GM23338 (cell line): ENCODE data around the gene VIL1. TPM values are rescaled to one million over a fixed set of nuclear protein-coding genes. Genes with fewer than 3 reads are reported as not detected.

ENCODE experiments used
- ATAC-seq: fragments of 200-7000 bp; cut with Tn5 transposase; 3 replicates; pipeline ENCODE4 v1.9.1; 2020
- DNase-seq: peaks from one replicate; pipeline ENCODE4 v3.0.0-alpha.2; 2015; ENCODE audit warnings: low spot score
- H2AFZ ChIP-seq: fragments of 200-600 bp; sonication (generic); 2 replicates; pipeline ENCODE4 v1.8.0; 2016; ENCODE audit warnings: antibody characterized with exemption, mild to moderate bottlenecking, moderate library complexity
- H3F3A ChIP-seq: fragments of 200-600 bp; sonication (generic); replicated peaks from 2 replicates; pipeline ENCODE4 v1.8.0; 2017; ENCODE audit warnings: antibody characterized with exemption, mixed run types, low read depth
- H3K27ac ChIP-seq: fragments of 200-600 bp; sonication (generic); 2 replicates; pipeline ENCODE4 v1.6.1; 2016; ENCODE audit warnings: low read depth
- H3K27me3 ChIP-seq: fragments of 200-600 bp; sonication (generic); 2 replicates; pipeline ENCODE4 v1.8.0; 2016; ENCODE audit warnings: mild to moderate bottlenecking, mixed run types, moderate library complexity; ENCODE audit not compliant: insufficient read depth
- H3K36me3 ChIP-seq: fragments of 200-600 bp; sonication (generic); 2 replicates; pipeline ENCODE4 v1.8.0; 2016; ENCODE audit warnings: mild to moderate bottlenecking; ENCODE audit not compliant: insufficient read depth
- H3K4me1 ChIP-seq: fragments of 200-600 bp; sonication (generic); 2 replicates; pipeline ENCODE4 v1.8.0; 2016; ENCODE audit warnings: mild to moderate bottlenecking, moderate library complexity; ENCODE audit not compliant: insufficient read depth
- H3K4me2 ChIP-seq: fragments of 200-600 bp; sonication (generic); 2 replicates; pipeline ENCODE4 v1.7.1; 2017; ENCODE audit warnings: mixed run types
- H3K4me3 ChIP-seq: fragments of 200-600 bp; sonication (generic); 2 replicates; pipeline ENCODE4 v1.6.1; 2016; ENCODE audit warnings: mixed run types
- H3K79me2 ChIP-seq: fragments of 200-600 bp; sonication (generic); replicated peaks from 2 replicates; pipeline ENCODE4 v1.8.0; 2017; ENCODE audit warnings: mild to moderate bottlenecking; ENCODE audit not compliant: insufficient read depth
- H3K9me2 ChIP-seq: fragments of 200-600 bp; sonication (generic); 2 replicates; pipeline ENCODE4 v1.8.0; 2017; ENCODE audit not compliant: insufficient read depth
- H4K20me1 ChIP-seq: fragments of 200-600 bp; sonication (generic); replicated peaks from 2 replicates; pipeline ENCODE4 v1.8.0; 2017; ENCODE audit warnings: mild to moderate bottlenecking; ENCODE audit not compliant: insufficient read depth
- H3K27ac Mint-ChIP-seq: 2 replicates; pipeline ENCODE4 v1.8.0; 2020; ENCODE audit warnings: inconsistent platforms, mild to moderate bottlenecking, moderate library complexity, mixed read lengths
- H3K27me3 Mint-ChIP-seq: 3 replicates; pipeline ENCODE4 v1.8.0; 2022; ENCODE audit warnings: low read depth, mild to moderate bottlenecking, moderate library complexity, mixed read lengths, inconsistent platforms; ENCODE audit not compliant: insufficient read depth, poor library complexity
- H3K36me3 Mint-ChIP-seq: 3 replicates; pipeline ENCODE4 v1.8.0; 2021; ENCODE audit warnings: low read depth, mild to moderate bottlenecking, inconsistent platforms, moderate library complexity, mixed read lengths
- H3K4me1 Mint-ChIP-seq: 3 replicates; pipeline ENCODE4 v1.8.0; 2020; ENCODE audit warnings: mild to moderate bottlenecking, inconsistent platforms, mixed read lengths
- H3K4me3 Mint-ChIP-seq: 3 replicates; pipeline ENCODE4 v1.8.0; 2021; ENCODE audit warnings: moderate library complexity, mild to moderate bottlenecking, inconsistent platforms, mixed read lengths
- H3K9me3 Mint-ChIP-seq: 3 replicates; pipeline ENCODE4 v1.8.0; 2020; ENCODE audit warnings: moderate library complexity, mild to moderate bottlenecking, inconsistent platforms, mixed read lengths
- CREB1 ChIP-seq: fragments of 250-450 bp; sonication (Bioruptor Pico); IDR thresholded peaks from 2 replicates; pipeline ENCODE4 v1.5.0; 2020; ENCODE audit warnings: low read depth, mild to moderate bottlenecking, moderate library complexity
- JUNB ChIP-seq: IDR thresholded peaks from one replicate; pipeline ENCODE4 v1.6.1; 2016; ENCODE audit warnings: antibody characterized with exemption; ENCODE audit not compliant: unreplicated experiment
- POLR2AphosphoS5 ChIP-seq: IDR thresholded peaks from 2 replicates; pipeline ENCODE4 v1.6.1; 2016; ENCODE audit warnings: antibody characterized with exemption, low read depth
- ZNF114 ChIP-seq: fragments of 250-450 bp; sonication (Bioruptor Pico); IDR thresholded peaks from 2 replicates; pipeline ENCODE4 v1.5.0; 2020; ENCODE audit warnings: mild to moderate bottlenecking, moderate library complexity
- ZNF331 ChIP-seq: fragments of 250-450 bp; sonication (Bioruptor Pico); IDR thresholded peaks from 2 replicates; pipeline ENCODE4 v1.5.0; 2020; ENCODE audit warnings: low read depth, mild to moderate bottlenecking, moderate library complexity
- polyA plus RNA-seq: library from polyadenylated mRNA; unstranded; fragments of >200 nt; fragmentation: Nextera tagmentation; extraction: Ambion mirVana; gene quantifications from 2 replicates; pipeline ENCODE4 v1.2.1, GENCODE V29; 2016
- total RNA-seq: library from RNA; depleted of rRNA; stranded (reverse); fragments of >200 nt; shearing (Covaris generic); gene quantifications from 2 replicates; pipeline ENCODE4 v1.2.3, GENCODE V29; 2014
- TF ChIP-seq, protein P1 (sequence below): IDR thresholded peaks from 2 replicates; pipeline ENCODE4 v1.6.1; 2016; ENCODE audit warnings: antibody characterized with exemption
- TF ChIP-seq, protein P2 (sequence below): fragments of 250-450 bp; sonication (Bioruptor Pico); IDR thresholded peaks from 2 replicates; pipeline ENCODE4 v1.5.0; 2020; ENCODE audit warnings: mild to moderate bottlenecking, moderate library complexity

Gene VIL1
- total and polyA plus RNA-seq, 2 experiments from 2014 or later, result 3.5 to 5.9 TPM

DNA sequence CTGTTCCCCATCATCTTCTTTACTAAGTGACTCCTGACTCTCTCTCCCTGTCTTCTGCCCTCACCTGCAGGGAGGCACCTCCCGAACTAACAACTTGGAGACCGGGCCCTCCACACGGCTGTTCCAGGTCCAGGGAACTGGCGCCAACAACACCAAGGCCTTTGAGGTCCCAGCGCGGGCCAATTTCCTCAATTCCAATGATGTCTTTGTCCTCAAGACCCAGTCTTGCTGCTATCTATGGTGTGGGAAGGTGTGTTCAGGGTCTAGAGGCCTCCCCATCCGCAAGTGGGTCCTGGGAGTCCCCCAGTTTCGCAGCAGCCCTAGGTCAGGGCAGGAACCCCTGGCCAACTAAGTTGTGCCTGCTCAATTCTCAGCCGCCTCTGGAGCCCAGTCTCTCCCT, 15.5 kb downstream of the VIL1 start:
- Histone ChIP-seq H3K4me2 (no peak overlapping the region), H3F3A (no peaks in the 10 kb centered on the region), H3K36me3 (no peaks in the 10 kb centered on the region), H3K79me2 (no peaks in the 10 kb centered on the region), H3K27ac (no peak overlapping the region), H3K27me3 (no peaks in the 10 kb centered on the region), H3K4me1 (no peaks in the 10 kb centered on the region), H3K4me3 (no peak overlapping the region), H4K20me1 (no peaks in the 10 kb centered on the region), H3K9me2 (no peaks in the 10 kb centered on the region), H2AFZ (no peak overlapping the region)
- no peak for ATAC-seq
- Mint-ChIP-seq H3K36me3 (no peaks in the 10 kb centered on the region), H3K27me3 (peaks cover 12% of the 10 kb centered on the region), H3K4me3 (no peak overlapping the region), H3K27ac (no peak overlapping the region), H3K9me3 (no peaks in the 10 kb centered on the region), H3K4me1 (no peaks in the 10 kb centered on the region)
- DNase-seq, result no peak
- TF ChIP-seq ZNF114 (CRISPR knock-in tag), result no peak
- TF ChIP-seq, protein P1, sequence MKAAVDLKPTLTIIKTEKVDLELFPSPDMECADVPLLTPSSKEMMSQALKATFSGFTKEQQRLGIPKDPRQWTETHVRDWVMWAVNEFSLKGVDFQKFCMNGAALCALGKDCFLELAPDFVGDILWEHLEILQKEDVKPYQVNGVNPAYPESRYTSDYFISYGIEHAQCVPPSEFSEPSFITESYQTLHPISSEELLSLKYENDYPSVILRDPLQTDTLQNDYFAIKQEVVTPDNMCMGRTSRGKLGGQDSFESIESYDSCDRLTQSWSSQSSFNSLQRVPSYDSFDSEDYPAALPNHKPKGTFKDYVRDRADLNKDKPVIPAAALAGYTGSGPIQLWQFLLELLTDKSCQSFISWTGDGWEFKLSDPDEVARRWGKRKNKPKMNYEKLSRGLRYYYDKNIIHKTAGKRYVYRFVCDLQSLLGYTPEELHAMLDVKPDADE, result no peak

DNA sequence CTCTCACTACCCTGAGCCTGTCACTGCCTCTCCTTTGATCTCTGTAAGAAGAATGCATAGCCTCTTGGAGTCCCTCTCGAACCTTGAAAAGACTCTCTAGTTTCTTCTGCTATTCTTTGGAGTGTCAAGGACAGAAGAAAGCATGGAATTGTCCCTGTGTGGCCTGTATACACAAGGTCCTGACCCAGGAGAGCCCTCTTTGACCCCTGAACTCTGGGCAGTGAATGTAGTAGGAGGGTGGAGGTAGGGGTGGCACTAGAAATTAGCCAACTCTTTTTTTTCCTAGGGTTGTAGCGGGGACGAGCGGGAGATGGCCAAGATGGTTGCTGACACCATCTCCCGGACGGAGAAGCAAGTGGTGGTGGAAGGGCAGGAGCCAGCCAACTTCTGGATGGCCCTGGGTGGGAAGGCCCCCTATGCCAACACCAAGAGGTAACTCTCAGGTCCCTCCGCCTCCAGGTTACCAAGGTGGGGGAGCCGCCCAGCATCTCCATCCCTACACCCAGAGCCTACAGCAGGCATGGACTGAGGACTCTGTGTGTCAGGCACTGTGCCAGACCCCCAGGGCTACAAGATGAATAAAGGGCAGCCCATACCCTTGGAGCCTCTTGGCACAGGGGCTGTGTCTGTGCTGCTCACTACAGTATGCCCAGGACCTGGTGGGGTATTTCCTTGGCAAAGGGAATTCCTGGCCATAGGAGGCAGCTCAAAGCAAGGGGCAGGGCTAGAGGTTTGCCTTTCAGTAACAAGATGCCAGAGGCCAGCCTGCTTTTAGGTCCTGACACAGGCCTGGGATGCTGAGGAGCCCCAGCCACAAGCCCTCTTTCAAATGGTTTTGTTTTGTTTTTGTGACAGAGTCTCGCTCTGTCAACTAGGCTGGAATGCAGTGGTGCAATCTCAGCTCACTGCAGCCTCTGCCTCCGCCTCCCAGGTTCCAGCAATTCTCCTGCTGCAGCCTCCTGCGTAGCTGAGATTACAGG, 16.4 kb downstream of the VIL1 start:
- no peaks in the 10 kb centered on the region for H3K36me3 ChIP-seq
- H3K79me2 ChIP-seq, result no peaks in the 10 kb centered on the region
- no peaks in the 10 kb centered on the region for H3K27me3 ChIP-seq
- H3K9me3 Mint-ChIP-seq, result no peaks in the 10 kb centered on the region
- H4K20me1 ChIP-seq, result no peaks in the 10 kb centered on the region
- no peaks in the 10 kb centered on the region for H3F3A ChIP-seq
- H3K27ac ChIP-seq, result no peak overlapping the region
- DNase-seq (no peak), ATAC-seq (no peak)
- peaks cover 10% of the 10 kb centered on the region for H3K27me3 Mint-ChIP-seq
- no peaks in the 10 kb centered on the region for H3K9me2 ChIP-seq
- H3K27ac Mint-ChIP-seq, result no peak overlapping the region
- no peaks in the 10 kb centered on the region for H3K4me1 Mint-ChIP-seq
- no peak overlapping the region for H2AFZ ChIP-seq
- H3K4me1 ChIP-seq, result no peaks in the 10 kb centered on the region
- TF ChIP-seq JUNB (no peak), ZNF331 (CRISPR knock-in tag) (no peak), POLR2AphosphoS5 (no peak), CREB1 (CRISPR knock-in tag) (no peak)
- TF ChIP-seq, protein P2, sequence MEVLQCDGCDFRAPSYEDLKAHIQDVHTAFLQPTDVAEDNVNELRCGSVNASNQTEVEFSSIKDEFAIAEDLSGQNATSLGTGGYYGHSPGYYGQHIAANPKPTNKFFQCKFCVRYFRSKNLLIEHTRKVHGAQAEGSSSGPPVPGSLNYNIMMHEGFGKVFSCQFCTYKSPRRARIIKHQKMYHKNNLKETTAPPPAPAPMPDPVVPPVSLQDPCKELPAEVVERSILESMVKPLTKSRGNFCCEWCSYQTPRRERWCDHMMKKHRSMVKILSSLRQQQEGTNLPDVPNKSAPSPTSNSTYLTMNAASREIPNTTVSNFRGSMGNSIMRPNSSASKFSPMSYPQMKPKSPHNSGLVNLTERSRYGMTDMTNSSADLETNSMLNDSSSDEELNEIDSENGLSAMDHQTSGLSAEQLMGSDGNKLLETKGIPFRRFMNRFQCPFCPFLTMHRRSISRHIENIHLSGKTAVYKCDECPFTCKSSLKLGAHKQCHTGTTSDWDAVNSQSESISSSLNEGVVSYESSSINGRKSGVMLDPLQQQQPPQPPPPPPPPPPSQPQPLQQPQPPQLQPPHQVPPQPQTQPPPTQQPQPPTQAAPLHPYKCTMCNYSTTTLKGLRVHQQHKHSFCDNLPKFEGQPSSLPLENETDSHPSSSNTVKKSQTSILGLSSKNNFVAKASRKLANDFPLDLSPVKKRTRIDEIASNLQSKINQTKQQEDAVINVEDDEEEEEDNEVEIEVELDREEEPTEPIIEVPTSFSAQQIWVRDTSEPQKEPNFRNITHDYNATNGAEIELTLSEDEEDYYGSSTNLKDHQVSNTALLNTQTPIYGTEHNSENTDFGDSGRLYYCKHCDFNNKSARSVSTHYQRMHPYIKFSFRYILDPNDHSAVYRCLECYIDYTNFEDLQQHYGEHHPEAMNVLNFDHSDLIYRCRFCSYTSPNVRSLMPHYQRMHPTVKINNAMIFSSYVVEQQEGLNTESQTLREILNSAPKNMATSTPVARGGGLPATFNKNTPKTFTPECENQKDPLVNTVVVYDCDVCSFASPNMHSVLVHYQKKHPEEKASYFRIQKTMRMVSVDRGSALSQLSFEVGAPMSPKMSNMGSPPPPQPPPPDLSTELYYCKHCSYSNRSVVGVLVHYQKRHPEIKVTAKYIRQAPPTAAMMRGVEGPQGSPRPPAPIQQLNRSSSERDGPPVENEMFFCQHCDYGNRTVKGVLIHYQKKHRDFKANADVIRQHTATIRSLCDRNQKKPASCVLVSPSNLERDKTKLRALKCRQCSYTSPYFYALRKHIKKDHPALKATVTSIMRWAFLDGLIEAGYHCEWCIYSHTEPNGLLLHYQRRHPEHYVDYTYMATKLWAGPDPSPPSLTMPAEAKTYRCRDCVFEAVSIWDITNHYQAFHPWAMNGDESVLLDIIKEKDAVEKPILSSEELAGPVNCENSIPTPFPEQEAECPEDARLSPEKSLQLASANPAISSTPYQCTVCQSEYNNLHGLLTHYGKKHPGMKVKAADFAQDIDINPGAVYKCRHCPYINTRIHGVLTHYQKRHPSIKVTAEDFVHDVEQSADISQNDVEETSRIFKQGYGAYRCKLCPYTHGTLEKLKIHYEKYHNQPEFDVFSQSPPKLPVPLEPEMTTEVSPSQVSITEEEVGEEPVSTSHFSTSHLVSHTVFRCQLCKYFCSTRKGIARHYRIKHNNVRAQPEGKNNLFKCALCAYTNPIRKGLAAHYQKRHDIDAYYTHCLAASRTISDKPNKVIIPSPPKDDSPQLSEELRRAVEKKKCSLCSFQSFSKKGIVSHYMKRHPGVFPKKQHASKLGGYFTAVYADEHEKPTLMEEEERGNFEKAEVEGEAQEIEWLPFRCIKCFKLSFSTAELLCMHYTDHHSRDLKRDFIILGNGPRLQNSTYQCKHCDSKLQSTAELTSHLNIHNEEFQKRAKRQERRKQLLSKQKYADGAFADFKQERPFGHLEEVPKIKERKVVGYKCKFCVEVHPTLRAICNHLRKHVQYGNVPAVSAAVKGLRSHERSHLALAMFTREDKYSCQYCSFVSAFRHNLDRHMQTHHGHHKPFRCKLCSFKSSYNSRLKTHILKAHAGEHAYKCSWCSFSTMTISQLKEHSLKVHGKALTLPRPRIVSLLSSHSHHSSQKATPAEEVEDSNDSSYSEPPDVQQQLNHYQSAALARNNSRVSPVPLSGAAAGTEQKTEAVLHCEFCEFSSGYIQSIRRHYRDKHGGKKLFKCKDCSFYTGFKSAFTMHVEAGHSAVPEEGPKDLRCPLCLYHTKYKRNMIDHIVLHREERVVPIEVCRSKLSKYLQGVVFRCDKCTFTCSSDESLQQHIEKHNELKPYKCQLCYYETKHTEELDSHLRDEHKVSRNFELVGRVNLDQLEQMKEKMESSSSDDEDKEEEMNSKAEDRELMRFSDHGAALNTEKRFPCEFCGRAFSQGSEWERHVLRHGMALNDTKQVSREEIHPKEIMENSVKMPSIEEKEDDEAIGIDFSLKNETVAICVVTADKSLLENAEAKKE (CRISPR knock-in tag), result no peak
- H3K36me3 Mint-ChIP-seq, result no peaks in the 10 kb centered on the region
- H3K4me3 Mint-ChIP-seq, result no peak overlapping the region
- no peak overlapping the region for H3K4me2 ChIP-seq
- no peak overlapping the region for H3K4me3 ChIP-seq
